Pancreas (tissue), 10 donors: ENCODE results near the gene TK2. TPM values are rescaled to one million over a fixed set of nuclear protein-coding genes. Genes with fewer than 3 reads are reported as not detected.
A peak's percentile ranks its signal among the peaks of the same experiment; 100 is the strongest.

Experiments used
- ATAC-seq, 4 donors: fragments of 200-7000 bp; cut with Tn5 transposase; one replicate each; pipeline versions ENCODE4 v1.8.0 to v1.9.1; 2020; ENCODE audit warnings: mild to moderate bottlenecking in 4 of 4, moderate library complexity in 4 of 4
- DNase-seq, 6 donors: peaks; one replicate each; pipeline ENCODE4 v3.0.0-alpha.2; 2020
- FAIRE-seq: peaks from 2 replicates; lab custom pipeline; 2012; peaks lifted over from hg19 to GRCh38; lab: Jason Lieb, UNC
- H3K27ac ChIP-seq, 4 donors: fragments of 200-600 bp; sonication (generic); 1 replicate in 3 of 4; 2 replicates in 1 of 4; pipeline versions ENCODE4 v1.5.0 to v1.8.0; 2020
- H3K27me3 ChIP-seq, 4 donors: fragments of 200-600 bp; one replicate each; pipeline ENCODE4 v1.8.0; 2021
- H3K36me3 ChIP-seq, 3 donors: fragments of 200-600 bp; sonication (generic) in 1 of 3; one replicate each; pipeline versions ENCODE4 v1.5.0 to v1.8.0; 2020 to 2021
- H3K4me1 ChIP-seq, 3 donors: fragments of 200-600 bp; one replicate each; pipeline ENCODE4 v1.8.0; 2021
- H3K4me3 ChIP-seq, 4 donors: fragments of 200-600 bp; sonication (generic) in 2 of 4; one replicate each; pipeline versions ENCODE4 v1.5.0 to v1.8.0; 2020 to 2021
- H3K9me3 ChIP-seq, 4 donors: fragments of 200-600 bp; one replicate each; pipeline ENCODE4 v1.8.0; 2021
- CTCF ChIP-seq, 4 donors: fragments of 200-600 bp; sonication (generic) in 3 of 4; IDR thresholded peaks; one replicate each; pipeline versions ENCODE4 v1.5.0 to v1.8.0; 2021; ENCODE audit warnings: antibody characterized with exemption in 4 of 4
- WGBS, 2 donors: extraction: QIAGEN DNeasy Blood & Tissue Kit; methylation state at CpG; one replicate each; pipeline ENCODE4 v1.1.7; 2013; 5-methylcytosine and 5-hydroxymethylcytosine counted together
- intact Hi-C, 3 donors: fragments of 100-400 bp; cut with DNase I; formaldehyde crosslinking; loops; one replicate each; pipeline versions ENCODE4 v1.11.1 to v1.14.2; 2022
- polyA plus RNA-seq, 2 donors: library from polyadenylated mRNA; stranded (reverse); fragments of 200-250 nt; gene quantifications; one replicate each; pipeline ENCODE4 v1.2.3, GENCODE V29; 2013
- total RNA-seq, 6 donors: library from RNA; stranded (reverse); fragmentation: NEBNext Ultra II Directional in 4 of 6; extraction: Animal tissue kit (Norgen Biotek cat#: 25700) in 4 of 6; gene quantifications; one replicate each; pipeline versions ENCODE4 v1.2.1 to v1.2.4, GENCODE V29; 2021 to 2023
- donor health status: healthy with polysubstance abuse.
- donor health status: DM: no; HTN: no; CAD: no; lungs with moderate emphysema.
- donor health status: DM: no; HTN: no; CAD: no.
- donor health status: control.
- donor health status: control.
- donor health status: Bipolar disorder and iron deficiency.
- donor health status: DM: yes; HTN: yes; CAD: no.
- donor health status: DM: no; HTN: no; CAD: no.
- donor health status: DM: no; HTN: no; CAD: no.
- donor health status: DM: yes; HTN: yes; CAD: no.

TK2 gene
- total and polyA plus RNA-seq, 8 donors: 13.9 to 22.9 (median 20.5) TPM

DNA sequence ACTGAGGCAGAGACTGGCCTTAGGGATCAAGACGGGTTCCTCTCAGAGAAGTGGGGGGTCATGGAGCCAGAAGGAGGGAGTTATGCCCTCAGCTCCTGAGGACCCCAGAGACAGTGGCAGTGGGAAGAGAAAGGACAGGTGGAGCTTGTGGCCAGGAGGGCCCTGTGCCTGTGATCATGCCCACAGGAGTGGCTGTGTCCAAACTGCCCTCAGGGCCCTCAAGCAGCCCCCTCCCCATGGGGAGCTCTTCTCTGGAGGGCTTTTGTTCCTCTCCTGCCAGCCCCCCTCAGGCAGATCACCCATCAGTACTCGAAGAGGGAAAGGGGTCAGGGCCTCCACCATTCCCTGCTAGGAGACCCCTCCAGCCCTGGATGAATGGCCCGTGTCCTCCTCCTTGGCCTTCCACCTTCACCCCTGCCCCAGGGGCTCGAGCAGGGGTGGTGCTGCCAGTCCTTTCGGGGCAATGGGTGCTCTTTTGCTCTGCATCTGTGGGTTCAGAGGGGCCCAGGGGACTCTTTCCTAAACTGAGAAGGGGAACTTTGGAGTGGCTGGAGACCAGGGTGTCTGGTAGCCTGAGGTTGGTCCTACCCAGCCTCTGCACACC lies 70.2 kb downstream of the TK2 start:
- no peaks in the 10 kb centered on the region for H3K36me3 ChIP-seq
- no peaks in the 10 kb centered on the region for H3K9me3 ChIP-seq
- no peak overlapping the region for H3K4me3 ChIP-seq
- WGBS, 2 donors: 54 to 60% methylated on average over 4 to 5 of the region's 5 CpGs
- H3K27ac ChIP-seq: no peak overlapping the region
- no peak for TF ChIP-seq CTCF (IDR thresholded peaks at IDR 0.05)
- ATAC-seq: no peak
- peaks cover 0 to 6% (median 0%) of the 10 kb centered on the region in 4 donors for H3K27me3 ChIP-seq
- no peak for FAIRE-seq
- intact Hi-C loops: loop anchor here in 1 of 3 donors (5.0 kb wide), 1 partner anchor 72 kb away; no protein-coding TSS in a partner anchor
- no peak for DNase-seq
- H3K4me1 ChIP-seq: no peaks in the 10 kb centered on the region

DNA sequence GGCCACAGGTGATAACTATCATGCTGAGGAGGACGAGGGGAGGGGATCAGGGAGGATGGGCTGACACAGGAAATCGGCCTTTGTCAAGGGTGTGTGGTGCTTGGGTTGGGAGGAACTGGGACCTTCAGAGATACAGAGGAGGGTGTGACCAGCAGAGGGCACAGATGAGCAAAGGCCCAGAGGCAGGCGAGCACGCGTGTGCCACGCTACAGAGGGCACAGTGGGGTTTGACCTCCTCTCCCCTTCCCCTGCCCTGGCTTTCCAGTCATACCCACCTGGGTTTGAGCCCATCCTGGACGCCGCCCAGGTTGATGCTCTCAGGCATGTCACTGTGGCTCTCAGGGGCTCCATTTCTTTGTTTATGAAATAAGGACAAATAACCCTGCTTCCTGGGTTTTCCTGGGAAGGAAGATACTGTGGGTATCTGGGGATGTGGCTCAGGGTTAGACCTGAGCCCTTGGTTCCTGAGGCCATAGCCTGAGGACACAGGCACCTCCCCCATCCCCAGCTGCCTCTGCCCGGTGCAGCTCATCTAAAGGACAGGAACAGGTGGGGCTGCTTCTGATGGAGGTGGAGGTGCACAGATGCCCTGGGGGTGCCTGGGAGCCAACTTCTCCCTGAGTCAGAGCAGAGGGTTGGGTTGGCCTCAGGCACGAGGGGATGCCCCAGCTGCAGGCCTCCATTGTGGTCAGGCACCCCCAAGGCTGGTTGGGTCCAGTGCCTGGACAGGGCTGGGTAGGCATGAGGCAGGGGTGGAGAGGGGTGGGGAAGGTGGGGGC lies 71.0 kb downstream of the TK2 start:
- peak in 3 of 4 donors; percentile 61 to 78 (median 66) for TF ChIP-seq CTCF (IDR thresholded peaks at IDR 0.05)
- intact Hi-C loops: no loop called here
- 16 to 31% methylated on average over 10 of the region's 10 CpGs for WGBS, 2 donors
- Histone ChIP-seq H3K27me3 (peaks cover 0 to 6% (median 0%) of the 10 kb centered on the region in 4 donors), H3K9me3 (no peaks in the 10 kb centered on the region), H3K27ac (no peak overlapping the region), H3K4me3 (no peak overlapping the region), H3K4me1 (no peaks in the 10 kb centered on the region), H3K36me3 (no peaks in the 10 kb centered on the region)
- FAIRE-seq (no peak), ATAC-seq (peak; percentile 63 to 93 (median 88)), DNase-seq (peak in 5 of 6 donors; percentile 52 to 82 (median 72))

- no peaks in the 10 kb centered on the region for H3K9me3 ChIP-seq
- DNase-seq: no peak
- no peak overlapping the region for H3K4me3 ChIP-seq
- no peak for TF ChIP-seq CTCF (IDR thresholded peaks at IDR 0.05)
- no peaks in the 10 kb centered on the region for H3K4me1 ChIP-seq
- intact Hi-C loops: no loop called here
- ATAC-seq: no peak
- WGBS, 2 donors: 28 to 39% methylated on average over 2 of the region's 2 CpGs
- FAIRE-seq: no peak
- H3K27ac ChIP-seq: no peak overlapping the region
- no peaks in the 10 kb centered on the region for H3K36me3 ChIP-seq
- peaks cover 0 to 6% (median 0%) of the 10 kb centered on the region in 4 donors for H3K27me3 ChIP-seq
Observed at GRCh38 chr16:66477028-66477515, 72.8 kb downstream of the TK2 start.

DNA sequence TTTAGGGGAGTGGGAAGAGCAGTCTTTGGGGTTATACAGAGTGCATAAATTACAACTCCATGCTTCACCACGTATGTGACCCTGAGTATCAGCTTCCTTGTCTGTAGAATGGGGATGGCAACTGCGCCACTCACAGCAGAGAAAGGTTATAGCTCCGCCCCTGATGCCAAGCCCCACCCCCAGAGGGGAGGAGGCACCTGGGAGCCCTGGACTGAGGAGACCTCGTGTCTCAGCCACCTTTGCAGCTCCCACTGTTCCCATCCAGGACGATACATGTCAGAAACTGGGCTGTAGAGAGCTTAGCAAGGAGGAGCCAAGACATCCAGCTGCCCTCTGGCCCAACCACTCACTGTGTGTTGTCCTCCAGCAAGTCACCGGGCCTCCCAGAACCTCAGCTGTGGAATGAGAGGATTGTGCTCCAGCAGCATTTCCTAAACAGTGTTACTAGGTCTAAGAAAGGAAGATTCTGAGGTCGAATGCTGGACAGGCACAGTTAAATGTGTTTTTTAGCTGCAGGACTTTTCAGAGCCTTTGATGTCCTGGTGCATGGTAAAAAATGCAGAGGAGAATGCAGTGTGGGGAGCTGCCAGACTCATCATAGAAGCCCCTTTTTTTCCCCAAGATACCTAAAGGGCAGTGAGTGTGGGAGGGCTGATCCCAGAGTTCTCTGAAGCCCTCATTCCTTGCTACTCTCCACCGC lies 73.4 kb downstream of the TK2 start:
- 46 to 59% methylated on average over 8 of the region's 8 CpGs for WGBS, 2 donors
- TF ChIP-seq CTCF (IDR thresholded peaks at IDR 0.05): no peak
- no peak overlapping the region for H3K4me3 ChIP-seq
- ATAC-seq (no peak), DNase-seq (no peak), FAIRE-seq (no peak)
- intact Hi-C loops: no loop called here
- H3K9me3 ChIP-seq: no peaks in the 10 kb centered on the region
- H3K4me1 ChIP-seq: no peaks in the 10 kb centered on the region
- peaks cover 0 to 6% (median 0%) of the 10 kb centered on the region in 4 donors for H3K27me3 ChIP-seq
- H3K36me3 ChIP-seq: no peaks in the 10 kb centered on the region
- no peak overlapping the region for H3K27ac ChIP-seq
